MM.1S (cell line): Measurements from ENCODE around the gene EBF3.

Experiments
- CTCF ChIP-seq: fragments of 300-600 bp; sonication (generic); IDR thresholded peaks from 2 replicates; pipeline ENCODE4 v1.5.1; 2016; ENCODE audit warnings: antibody characterized with exemption, low read length, mixed read lengths
- EZH2 ChIP-seq: fragments of 300-600 bp; sonication (generic); optimal IDR thresholded peaks from 2 replicates; pipeline ENCODE3; 2017; ENCODE audit warnings: low read depth, mild to moderate bottlenecking, antibody characterized with exemption, low read length, mixed read lengths
- EZH2phosphoT487 ChIP-seq: fragments of 300-600 bp; sonication (generic); IDR thresholded peaks from 2 replicates; pipeline ENCODE4 v1.6.1; 2018; ENCODE audit warnings: antibody characterized with exemption, low read length

GRCh38 chr10:130000918-130001317 is 36.8 kb upstream of the EBF3 start:
- TF ChIP-seq CTCF (no peak), EZH2 (no peak), EZH2phosphoT487 (no peak)
